GM18909 (cell line): ENCODE data around the gene MACROD2.

Experiments
- ATAC-seq: cut with Tn5 transposase; IDR thresholded peaks from one replicate; pipeline ENCODE4 v1.9.1; 2021; ENCODE audit warnings: mild to moderate bottlenecking; ENCODE audit not compliant: unreplicated experiment, poor library complexity

Gene MACROD2

GRCh38 chr20:15039088-15039752 is 1043.9 kb downstream of the MACROD2 start:
- ATAC-seq: no peak

- no peak for ATAC-seq
These were observed 1047.4 kb downstream of the MACROD2 start for GRCh38 chr20:15042723-15043122.

GRCh38 chr20:15045246-15045645 is 1049.9 kb downstream of the MACROD2 start:
- ATAC-seq: no peak

GRCh38 chr20:15047042-15047441 is 1051.7 kb downstream of the MACROD2 start:
- no peak for ATAC-seq

- no peak for ATAC-seq
These were observed 1052.3 kb downstream of the MACROD2 start for GRCh38 chr20:15047601-15048000.

- no peak for ATAC-seq
These were observed 1060.9 kb downstream of the MACROD2 start for GRCh38 chr20:15056246-15056645.

- ATAC-seq: no peak
These were observed 1063.5 kb downstream of the MACROD2 start for GRCh38 chr20:15058841-15059240.

GRCh38 chr20:15059438-15059837 is 1064.1 kb downstream of the MACROD2 start:
- no peak for ATAC-seq

- no peak for ATAC-seq
These were observed 1065.1 kb downstream of the MACROD2 start for GRCh38 chr20:15060265-15061060.

GRCh38 chr20:15061061-15061430 is 1065.7 kb downstream of the MACROD2 start:
- no peak for ATAC-seq

GRCh38 chr20:15061955-15062354 is 1066.6 kb downstream of the MACROD2 start:
- ATAC-seq: no peak

- ATAC-seq: no peak
These were observed 1067.8 kb downstream of the MACROD2 start for GRCh38 chr20:15063081-15063480.

- ATAC-seq: no peak
These were observed 1069.4 kb downstream of the MACROD2 start for GRCh38 chr20:15064741-15065140.

GRCh38 chr20:15065794-15066193 is 1070.5 kb downstream of the MACROD2 start:
- ATAC-seq: no peak

- no peak for ATAC-seq
These were observed 1073.2 kb downstream of the MACROD2 start for GRCh38 chr20:15068486-15068885.

- no peak for ATAC-seq
These were observed 1074.0 kb downstream of the MACROD2 start for GRCh38 chr20:15069355-15069754.

- no peak for ATAC-seq
These were observed 1075.9 kb downstream of the MACROD2 start for GRCh38 chr20:15071085-15071808.

- ATAC-seq: no peak
These were observed 1077.0 kb downstream of the MACROD2 start for GRCh38 chr20:15072316-15072715.

- ATAC-seq: no peak
These were observed 1080.3 kb downstream of the MACROD2 start for GRCh38 chr20:15075586-15075985.

- no peak for ATAC-seq
These were observed 1081.5 kb downstream of the MACROD2 start for GRCh38 chr20:15076785-15077184.

GRCh38 chr20:15077733-15078250 is 1082.5 kb downstream of the MACROD2 start:
- ATAC-seq: no peak
